ENCODE measurements around the gene PRPF18.

DNA sequence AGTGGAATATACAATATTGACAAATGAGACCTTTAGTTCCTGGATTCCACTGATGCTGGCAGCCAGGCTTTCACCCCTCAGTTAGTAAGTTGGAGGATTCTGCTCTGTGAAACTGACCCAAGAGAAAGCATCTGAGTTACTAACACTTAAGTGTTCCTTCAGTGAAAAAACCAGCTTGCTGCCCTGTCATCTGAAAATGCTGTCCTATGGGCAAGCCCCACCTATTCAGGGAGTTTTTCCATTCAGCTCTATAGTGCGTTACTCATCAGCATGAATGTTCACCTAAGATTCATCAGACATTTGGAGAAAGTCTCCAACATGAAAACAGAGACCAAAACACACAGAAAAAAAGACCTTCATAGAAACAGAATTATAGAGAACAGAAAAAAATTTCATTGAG, 37.9 kb downstream of the PRPF18 start:
- TF ChIP-seq CTCF (IDR thresholded peaks at IDR 0.05; ENCODE audit: borderline replicate concordance, extremely low read depth, low read length, poor library complexity, severe bottlenecking) (no peak), EZH2 (IDR thresholded peaks at IDR 0.05; ENCODE audit: borderline replicate concordance, low read depth, low read length, severe bottlenecking) (no peak)

Data from DND-41 (cell line).